ENCODE results near the gene BTN3A1. TPM values are rescaled to one million over a fixed set of nuclear protein-coding genes. Genes with fewer than 3 reads are reported as not detected.

The BTN3A1 gene
- total and polyA plus RNA-seq, 2 of the 8 experiments (the other 6 are each of a cell fraction or from before 2014, with no cell fraction given) = 4.7 to 5.6 TPM

- no peak for TF ChIP-seq CHD7 (IDR thresholded peaks at IDR 0.05; ENCODE audit: insufficient replicate concordance, low read length)
Measured at GRCh38 chr6:26439151-26440125, 37.4 kb downstream of the BTN3A1 start (continued).

Data from H1 (cell line).